GM20431 (cell line): ENCODE results near the gene PRPH2.
"Not testable (repeated sequence)": the region's sequence is repeated elsewhere in the genome, so short reads cannot be mapped to it uniquely, and the experiment has no call there.

Experiments
- in situ Hi-C: fragments of 300-500 bp; cut with MseI, MboI; formaldehyde crosslinking; loops from one replicate; pipeline ENCODE4 v1.15.0; 2020; ENCODE audit warnings: low sequenced_read_pairs; ENCODE audit not compliant: unreplicated experiment

Gene PRPH2

GRCh38 chr6:42742116-42742894 lies 19.9 kb upstream of the PRPH2 start:
- in situ Hi-C loops: no loop called here

GRCh38 chr6:42740725-42741124 lies 18.3 kb upstream of the PRPH2 start:
- in situ Hi-C loops: no loop called here

- in situ Hi-C loops: no loop called here
Measured at GRCh38 chr6:42735976-42736375, 13.6 kb upstream of the PRPH2 start.

GRCh38 chr6:42733867-42734481 lies 11.6 kb upstream of the PRPH2 start:
- in situ Hi-C loops: not testable (repeated sequence)

GRCh38 chr6:42729731-42730130 lies 7.3 kb upstream of the PRPH2 start:
- in situ Hi-C loops: no loop called here

- in situ Hi-C loops: no loop called here
Measured at GRCh38 chr6:42727627-42728026, 5.2 kb upstream of the PRPH2 start.

- in situ Hi-C loops: no loop called here
Measured at GRCh38 chr6:42727087-42727611, 4.8 kb upstream of the PRPH2 start.

GRCh38 chr6:42726485-42727086 lies 4.2 kb upstream of the PRPH2 start:
- in situ Hi-C loops: no loop called here

- in situ Hi-C loops: no loop called here
Measured at GRCh38 chr6:42726026-42726425, 3.6 kb upstream of the PRPH2 start.

GRCh38 chr6:42724825-42725224 lies 2.4 kb upstream of the PRPH2 start:
- in situ Hi-C loops: no loop called here

- in situ Hi-C loops: no loop called here
Measured at GRCh38 chr6:42720739-42721138, 1.7 kb downstream of the PRPH2 start.

GRCh38 chr6:42715871-42716270 lies 6.5 kb downstream of the PRPH2 start:
- in situ Hi-C loops: no loop called here

GRCh38 chr6:42714098-42714761 lies 8.2 kb downstream of the PRPH2 start:
- in situ Hi-C loops: no loop called here

- in situ Hi-C loops: no loop called here
Measured at GRCh38 chr6:42711930-42712329, 10.5 kb downstream of the PRPH2 start.

GRCh38 chr6:42710316-42710715 lies 12.1 kb downstream of the PRPH2 start:
- in situ Hi-C loops: no loop called here

- in situ Hi-C loops: no loop called here
Measured at GRCh38 chr6:42709871-42710270, 12.5 kb downstream of the PRPH2 start.

GRCh38 chr6:42708096-42708495 lies 14.3 kb downstream of the PRPH2 start:
- in situ Hi-C loops: no loop called here

- in situ Hi-C loops: no loop called here
Measured at GRCh38 chr6:42707595-42707994, 14.8 kb downstream of the PRPH2 start.

- in situ Hi-C loops: no loop called here
Measured at GRCh38 chr6:42704937-42705374, 17.4 kb downstream of the PRPH2 start.

- in situ Hi-C loops: no loop called here
Measured at GRCh38 chr6:42704251-42704936, 18.0 kb downstream of the PRPH2 start.
